ENCODE measurements around the gene DACT3. TPM values are rescaled to one million over a fixed set of nuclear protein-coding genes. Genes with fewer than 3 reads are reported as not detected.

The DACT3 gene
- total RNA-seq, 1 experiment from 2014 or later: 0.75 TPM

DNA sequence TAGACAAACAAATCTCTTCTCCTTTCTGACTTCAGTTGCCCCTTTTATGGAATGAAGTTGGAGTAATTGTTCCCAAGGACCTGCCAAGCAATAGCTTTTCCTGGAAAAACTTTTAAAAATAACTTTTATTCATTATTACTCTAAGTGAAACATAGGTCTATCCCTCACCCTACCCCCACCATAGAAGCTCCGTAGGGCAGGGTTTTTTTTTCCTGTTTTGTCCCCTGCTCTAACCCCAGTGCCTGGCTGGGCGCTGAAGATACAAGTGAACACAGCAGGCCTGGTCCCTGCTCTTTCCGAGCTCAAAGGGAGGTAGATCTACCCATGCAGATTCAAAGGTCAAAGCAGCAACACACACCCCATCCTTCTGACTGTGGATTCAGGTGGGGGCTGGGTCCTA lies 16.3 kb downstream of the DACT3 start:
- no peaks in the 10 kb centered on the region for H3K4me1 Mint-ChIP-seq (ENCODE audit: low read depth, unreplicated experiment)
- peaks cover 7% of the 10 kb centered on the region for H3K27me3 Mint-ChIP-seq (ENCODE audit: insufficient read depth, unreplicated experiment)
- Histone ChIP-seq H3K36me3 (ENCODE audit: control insufficient read depth, insufficient read depth, low read length) (no peaks in the 10 kb centered on the region), H3K4me1 (0 out of 2 replicates have a peak, but pooled peaks cover under 1% of the 10 kb centered on the region), H3K27me3 (replicated peaks; ENCODE audit: control insufficient read depth, insufficient read depth, low read length) (no peaks in the 10 kb centered on the region), H3K9me3 (no peaks in the 10 kb centered on the region), H3K4me3 (ENCODE audit: low read depth, low read length) (no peak overlapping the region)
- CTCF ChIA-PET: interaction anchor here (1.4 kb wide), 1 partner anchor 28 kb away, joined by 4 read pairs; no protein-coding TSS in a partner anchor
- no peak for DNase-seq
- TF ChIP-seq, protein P1, sequence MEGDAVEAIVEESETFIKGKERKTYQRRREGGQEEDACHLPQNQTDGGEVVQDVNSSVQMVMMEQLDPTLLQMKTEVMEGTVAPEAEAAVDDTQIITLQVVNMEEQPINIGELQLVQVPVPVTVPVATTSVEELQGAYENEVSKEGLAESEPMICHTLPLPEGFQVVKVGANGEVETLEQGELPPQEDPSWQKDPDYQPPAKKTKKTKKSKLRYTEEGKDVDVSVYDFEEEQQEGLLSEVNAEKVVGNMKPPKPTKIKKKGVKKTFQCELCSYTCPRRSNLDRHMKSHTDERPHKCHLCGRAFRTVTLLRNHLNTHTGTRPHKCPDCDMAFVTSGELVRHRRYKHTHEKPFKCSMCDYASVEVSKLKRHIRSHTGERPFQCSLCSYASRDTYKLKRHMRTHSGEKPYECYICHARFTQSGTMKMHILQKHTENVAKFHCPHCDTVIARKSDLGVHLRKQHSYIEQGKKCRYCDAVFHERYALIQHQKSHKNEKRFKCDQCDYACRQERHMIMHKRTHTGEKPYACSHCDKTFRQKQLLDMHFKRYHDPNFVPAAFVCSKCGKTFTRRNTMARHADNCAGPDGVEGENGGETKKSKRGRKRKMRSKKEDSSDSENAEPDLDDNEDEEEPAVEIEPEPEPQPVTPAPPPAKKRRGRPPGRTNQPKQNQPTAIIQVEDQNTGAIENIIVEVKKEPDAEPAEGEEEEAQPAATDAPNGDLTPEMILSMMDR (IDR thresholded peaks at IDR 0.05; ENCODE audit: insufficient read depth in 1 of 2, low read depth in 1 of 2, low read length in 1 of 2, severe bottlenecking in 1 of 2, unreplicated experiment in 1 of 2): no peak
- BruUV-seq (replicated peaks): no TSS peak
- intact Hi-C loops (cut with micrococcal nuclease; ENCODE audit: unreplicated experiment): no loop called here
- POLR2A ChIA-PET: no interaction called here
- H3K36me3 Mint-ChIP-seq (ENCODE audit: insufficient read depth, unreplicated experiment): no peaks in the 10 kb centered on the region
- H3K4me3 Mint-ChIP-seq (ENCODE audit: unreplicated experiment): no peak overlapping the region
- H3K9me3 Mint-ChIP-seq (ENCODE audit: unreplicated experiment): no peaks in the 10 kb centered on the region
- no peak overlapping the region for H3K27ac Mint-ChIP-seq (ENCODE audit: unreplicated experiment)

DNA sequence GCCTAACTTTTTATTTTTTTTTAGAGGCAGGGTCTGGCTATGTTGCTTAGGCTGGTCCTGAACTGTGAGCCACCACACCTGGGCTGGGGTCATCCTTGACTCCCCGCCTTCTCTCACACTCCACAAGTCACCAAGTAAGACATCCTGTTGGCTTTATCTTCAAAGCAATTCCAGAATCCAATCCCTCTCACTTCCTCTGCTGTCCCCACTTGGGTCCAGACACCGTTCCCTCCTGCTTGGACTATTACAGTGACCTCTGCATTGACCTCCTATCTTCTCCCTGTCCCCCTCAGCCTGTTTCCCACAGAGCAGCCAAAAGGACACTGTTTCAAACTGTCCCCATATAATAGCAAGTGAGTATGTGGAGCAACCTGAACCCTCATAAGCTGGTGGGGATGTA lies 20.3 kb downstream of the DACT3 start:
- TF ChIP-seq, protein P1 (IDR thresholded peaks at IDR 0.05; ENCODE audit: insufficient read depth in 1 of 2, low read depth in 1 of 2, low read length in 1 of 2, severe bottlenecking in 1 of 2, unreplicated experiment in 1 of 2): no peak
- Mint-ChIP-seq H3K9me3 (ENCODE audit: unreplicated experiment) (no peaks in the 10 kb centered on the region), H3K4me3 (ENCODE audit: unreplicated experiment) (no peak overlapping the region), H3K27ac (ENCODE audit: unreplicated experiment) (no peak overlapping the region), H3K4me1 (ENCODE audit: low read depth, unreplicated experiment) (no peaks in the 10 kb centered on the region), H3K27me3 (ENCODE audit: insufficient read depth, unreplicated experiment) (peaks cover 10% of the 10 kb centered on the region), H3K36me3 (ENCODE audit: insufficient read depth, unreplicated experiment) (no peaks in the 10 kb centered on the region)
- ChIA-PET CTCF (no interaction called here), POLR2A (no interaction called here)
- intact Hi-C loops (cut with micrococcal nuclease; ENCODE audit: unreplicated experiment): no loop called here
- BruUV-seq (replicated peaks): no TSS peak
- Histone ChIP-seq H3K27me3 (replicated peaks; ENCODE audit: control insufficient read depth, insufficient read depth, low read length) (no peaks in the 10 kb centered on the region; the same call in 1 of the 2 replicates), H3K9me3 (no peaks in the 10 kb centered on the region), H3K4me1 (0 out of 2 replicates have a peak, but pooled peaks cover 5% of the 10 kb centered on the region), H3K36me3 (ENCODE audit: control insufficient read depth, insufficient read depth, low read length) (no peaks in the 10 kb centered on the region), H3K4me3 (ENCODE audit: low read depth, low read length) (no peak overlapping the region)
- DNase-seq: no peak

DNA sequence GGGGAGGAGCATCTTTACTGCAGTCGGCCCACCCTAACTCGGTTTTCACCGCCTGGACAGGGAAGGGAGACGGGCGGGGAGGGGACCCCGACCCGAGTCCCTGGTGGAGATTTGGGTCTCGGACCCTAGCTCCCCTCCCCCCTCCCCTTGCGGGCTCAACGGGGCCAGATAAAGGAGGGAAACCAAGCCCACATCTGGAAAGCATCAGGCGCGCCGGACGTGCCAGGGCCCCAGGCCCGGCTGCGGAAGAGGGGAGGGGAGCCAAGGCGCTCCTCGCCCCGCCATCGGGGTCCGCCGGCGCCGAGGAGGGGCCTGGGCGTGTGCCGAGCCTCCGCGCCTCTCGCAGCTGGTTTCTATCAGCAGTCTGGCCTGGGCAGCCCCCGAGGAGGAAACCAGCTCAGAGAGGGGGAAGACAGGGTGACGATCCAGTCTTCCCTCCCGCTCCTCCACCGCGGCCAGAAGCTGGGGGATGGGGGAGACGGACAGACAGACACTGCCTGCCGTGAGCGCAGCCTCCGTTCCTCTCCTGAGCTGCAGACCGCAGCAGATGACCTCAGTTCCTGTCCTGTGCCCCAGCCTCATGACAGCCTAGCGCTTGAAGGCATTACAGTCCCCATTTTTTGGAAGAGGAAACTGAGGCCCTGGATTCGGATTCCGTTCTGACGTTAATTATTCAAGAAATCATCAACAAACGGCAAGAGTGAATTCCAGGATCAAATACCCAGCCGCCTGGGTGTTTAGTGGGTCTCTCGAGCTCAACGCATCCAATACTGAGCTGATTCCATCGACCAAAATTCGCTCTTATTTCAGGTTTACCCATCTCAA lies 21.4 kb downstream of the DACT3 start:
- Mint-ChIP-seq H3K9me3 (ENCODE audit: unreplicated experiment) (no peaks in the 10 kb centered on the region), H3K4me1 (ENCODE audit: low read depth, unreplicated experiment) (no peaks in the 10 kb centered on the region), H3K36me3 (ENCODE audit: insufficient read depth, unreplicated experiment) (no peaks in the 10 kb centered on the region), H3K4me3 (ENCODE audit: unreplicated experiment) (no peak overlapping the region), H3K27me3 (ENCODE audit: insufficient read depth, unreplicated experiment) (peaks cover 14% of the 10 kb centered on the region), H3K27ac (ENCODE audit: unreplicated experiment) (no peak overlapping the region)
- DNase-seq: no peak
- H3K4me3 ChIP-seq (ENCODE audit: low read depth, low read length): peak overlapping the region; percentile 37
- TF ChIP-seq, protein P1 (IDR thresholded peaks at IDR 0.05; ENCODE audit: insufficient read depth in 1 of 2, low read depth in 1 of 2, low read length in 1 of 2, severe bottlenecking in 1 of 2, unreplicated experiment in 1 of 2): no peak
- 0 out of 2 replicates have a peak, but pooled peaks cover 5% of the 10 kb centered on the region for H3K4me1 ChIP-seq
- H3K36me3 ChIP-seq (ENCODE audit: control insufficient read depth, insufficient read depth, low read length): no peaks in the 10 kb centered on the region
- POLR2A ChIA-PET: interaction anchor here (0.6 kb wide), 1 partner anchor 20 kb away, joined by 6 read pairs; no protein-coding TSS in a partner anchor
- BruUV-seq (replicated peaks): no TSS peak
- CTCF ChIA-PET: interaction anchor here (0.9 kb wide), 1 partner anchor 23 kb away, joined by 3 read pairs; no protein-coding TSS in a partner anchor
- intact Hi-C loops (cut with micrococcal nuclease; ENCODE audit: unreplicated experiment): no loop called here
- H3K27me3 ChIP-seq (replicated peaks; ENCODE audit: control insufficient read depth, insufficient read depth, low read length): no peaks in the 10 kb centered on the region; the same call in 1 of the 2 replicates
- H3K9me3 ChIP-seq: no peaks in the 10 kb centered on the region

All from Caco-2 (cell line).